Effector memory CD8-positive, alpha-beta T cell (primary cell): ENCODE measurements around the gene FKBP7.

ENCODE experiments used
- ATAC-seq: fragments of 150-1000 bp; cut with Tn5 transposase; replicated peaks from 2 replicates; pipeline ENCODE4 v1.10.0; 2021; ENCODE audit warnings: mild to moderate bottlenecking, moderate library complexity
- DNase-seq, 3 experiments: peaks; one replicate each; pipeline ENCODE4 v3.0.0; 2021
- H3K27ac Mint-ChIP-seq, 2 donors: one replicate each; pipeline ENCODE4 v1.8.0; 2022; ENCODE audit warnings: mild to moderate bottlenecking in 2 of 2, mixed read lengths in 2 of 2, moderate library complexity in 2 of 2
- H3K27me3 Mint-ChIP-seq, 2 donors: one replicate each; pipeline ENCODE4 v1.8.0; 2022; ENCODE audit warnings: mixed read lengths in 2 of 2
- H3K36me3 Mint-ChIP-seq: one replicate; pipeline ENCODE4 v1.8.0; 2022; ENCODE audit warnings: mild to moderate bottlenecking, moderate library complexity, mixed read lengths; ENCODE audit not compliant: insufficient read depth
- H3K4me1 Mint-ChIP-seq, 2 donors: one replicate each; pipeline ENCODE4 v1.8.0; 2022; ENCODE audit warnings: low read depth in 2 of 2, mixed read lengths in 2 of 2
- H3K4me3 Mint-ChIP-seq, 2 donors: one replicate each; pipeline ENCODE4 v1.8.0; 2022; ENCODE audit warnings: mild to moderate bottlenecking in 2 of 2, mixed read lengths in 2 of 2, moderate library complexity in 2 of 2
- H3K9me3 Mint-ChIP-seq, 2 donors: one replicate each; pipeline ENCODE4 v1.8.0; 2022; ENCODE audit warnings: mixed read lengths in 2 of 2

Gene FKBP7

DNA sequence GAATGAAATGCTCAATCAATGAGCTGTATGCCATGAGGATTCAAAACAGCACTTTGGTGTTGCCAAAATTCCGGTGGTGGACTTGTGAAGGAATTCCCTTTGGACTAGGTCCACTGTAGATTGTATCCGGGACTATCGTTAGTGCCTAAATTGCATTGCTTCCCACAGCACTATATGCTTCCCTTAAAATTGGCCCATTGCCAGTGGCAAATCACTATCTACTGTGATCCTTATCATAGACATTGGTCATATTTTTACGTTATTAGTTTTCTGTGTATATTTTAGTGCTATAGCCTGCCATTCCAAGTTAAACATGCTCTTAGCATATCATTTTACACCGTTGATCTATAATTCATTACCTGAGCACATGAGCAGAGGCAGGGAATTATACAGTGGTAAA, 25.5 kb downstream of the FKBP7 start:
- Mint-ChIP-seq H3K9me3 (no peaks in the 10 kb centered on the region), H3K27me3 (no peaks in the 10 kb centered on the region), H3K4me1 (peaks cover 13 to 23% of the 10 kb centered on the region in 2 donors), H3K27ac (no peak overlapping the region), H3K36me3 (peaks cover 21% of the 10 kb centered on the region), H3K4me3 (no peak overlapping the region)
- DNase-seq (no peak), ATAC-seq (no peak)

DNA sequence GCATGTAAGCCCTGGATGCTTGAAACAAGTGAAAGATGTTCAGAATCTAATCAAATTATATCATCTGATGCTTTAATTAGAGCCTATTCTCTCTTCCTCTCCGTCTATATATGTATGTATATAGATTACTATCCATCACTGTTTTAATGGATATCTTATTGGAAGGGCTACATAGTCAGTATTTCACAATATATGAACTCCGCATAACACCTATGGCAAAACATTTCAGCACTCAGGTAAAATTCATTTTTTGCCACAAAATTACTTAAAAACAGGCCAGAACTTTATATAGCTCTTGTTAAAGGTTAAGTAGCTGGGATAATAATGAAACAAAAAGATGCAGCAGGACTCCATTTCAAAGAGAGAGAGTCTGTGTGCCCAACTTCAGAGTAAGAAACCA, 26.1 kb downstream of the FKBP7 start:
- H3K4me3 Mint-ChIP-seq: peak overlapping the region; percentile 87 to 89

DNA sequence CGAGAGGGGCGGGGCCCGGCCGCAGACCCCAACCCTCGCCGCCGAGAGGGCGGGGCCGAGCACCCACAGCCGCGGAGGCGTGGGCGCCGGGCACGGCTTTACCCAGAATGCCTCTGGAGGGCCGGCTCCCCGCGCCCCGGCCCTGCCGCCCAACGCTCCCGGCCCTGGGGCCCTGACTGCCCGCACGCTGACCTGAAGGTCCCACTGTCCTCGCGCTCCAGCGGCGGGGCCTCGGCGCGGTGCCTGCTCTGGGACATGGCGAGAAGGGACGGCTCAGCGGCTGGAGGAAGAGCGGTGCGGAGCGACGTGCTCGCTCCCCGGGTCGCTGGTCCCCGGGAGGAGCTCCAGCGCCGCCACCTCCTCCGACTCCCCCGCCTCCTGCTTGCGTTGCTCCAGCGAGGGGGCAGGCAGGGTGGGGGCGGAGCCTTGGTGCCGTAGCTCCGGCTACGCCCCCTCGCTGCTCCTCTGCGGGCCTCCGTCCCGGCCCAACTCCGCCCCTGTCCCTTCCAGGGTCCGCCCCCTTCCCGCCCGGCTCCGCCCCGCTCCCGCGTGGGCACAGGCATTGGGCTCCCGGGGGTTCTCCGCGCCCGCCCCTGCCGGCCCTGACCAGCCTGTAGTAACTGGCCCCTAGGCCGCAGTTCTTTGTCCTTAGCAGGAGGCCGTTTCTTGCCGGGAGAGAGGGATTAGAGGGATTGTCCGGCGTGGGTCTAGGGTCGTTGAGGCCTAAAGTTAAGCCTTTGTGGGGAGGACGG, 27.4 kb downstream of the FKBP7 start, which contains the start of the genes PJVK and PRKRA:
TSS of gene PJVK (plus strand) at position 605 of the 752 bp plus-strand sequence. CDS start 2,032 bp downstream, outside the sequence.
TSS of gene PRKRA (minus strand) at position 402 of the 752 bp plus-strand sequence. CDS start at position 257, 145 bp downstream.
- H3K27me3 Mint-ChIP-seq: no peaks in the 10 kb centered on the region

More for the DNA sequence above, 26.1 kb downstream of the FKBP7 start:
- H3K9me3 Mint-ChIP-seq: no peaks in the 10 kb centered on the region
- H3K27ac Mint-ChIP-seq: peak overlapping the region in 1 of 2 donors; percentile 91
- peaks cover 23% of the 10 kb centered on the region for H3K36me3 Mint-ChIP-seq
- no peaks in the 10 kb centered on the region for H3K27me3 Mint-ChIP-seq
- no peak for ATAC-seq
- peaks cover 13 to 24% of the 10 kb centered on the region in 2 donors for H3K4me1 Mint-ChIP-seq
- no peak for DNase-seq

DNA sequence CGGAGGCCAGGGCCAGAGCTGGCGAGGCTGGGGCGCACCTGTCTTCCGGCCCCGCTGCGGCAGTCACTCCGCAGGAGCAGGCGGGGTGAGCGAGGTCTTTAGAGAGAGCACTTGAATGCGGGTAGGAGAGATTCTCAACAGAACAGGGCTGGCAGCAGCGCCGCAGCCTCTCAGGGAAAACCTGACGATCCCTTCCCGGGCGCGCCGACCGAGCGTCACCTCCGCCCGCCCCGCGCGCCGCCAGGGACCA, 28.0 kb downstream of the FKBP7 start:
- Mint-ChIP-seq H3K9me3 (no peaks in the 10 kb centered on the region), H3K27ac (peak overlapping the region; percentile 91 to 92), H3K27me3 (no peaks in the 10 kb centered on the region), H3K4me1 (peaks cover 13 to 24% of the 10 kb centered on the region in 2 donors), H3K36me3 (peaks cover 41% of the 10 kb centered on the region), H3K4me3 (peak overlapping the region; percentile 87 to 89)
- ATAC-seq: peak; percentile 58
- peak; percentile 69 to 76 (median 71) for DNase-seq

More for the DNA sequence above, 27.4 kb downstream of the FKBP7 start, which contains the start of the genes PJVK and PRKRA:
- ATAC-seq: peak; percentile 83
- Mint-ChIP-seq H3K36me3 (peaks cover 36% of the 10 kb centered on the region), H3K27ac (peak within 1 kb of the TSS; percentile 91 to 92), H3K4me3 (peak within 1 kb of the TSS; percentile 87 to 89), H3K9me3 (no peaks in the 10 kb centered on the region), H3K4me1 (peaks cover 13 to 24% of the 10 kb centered on the region in 2 donors)
- DNase-seq: peak; percentile 93 to 95 (median 93)

DNA sequence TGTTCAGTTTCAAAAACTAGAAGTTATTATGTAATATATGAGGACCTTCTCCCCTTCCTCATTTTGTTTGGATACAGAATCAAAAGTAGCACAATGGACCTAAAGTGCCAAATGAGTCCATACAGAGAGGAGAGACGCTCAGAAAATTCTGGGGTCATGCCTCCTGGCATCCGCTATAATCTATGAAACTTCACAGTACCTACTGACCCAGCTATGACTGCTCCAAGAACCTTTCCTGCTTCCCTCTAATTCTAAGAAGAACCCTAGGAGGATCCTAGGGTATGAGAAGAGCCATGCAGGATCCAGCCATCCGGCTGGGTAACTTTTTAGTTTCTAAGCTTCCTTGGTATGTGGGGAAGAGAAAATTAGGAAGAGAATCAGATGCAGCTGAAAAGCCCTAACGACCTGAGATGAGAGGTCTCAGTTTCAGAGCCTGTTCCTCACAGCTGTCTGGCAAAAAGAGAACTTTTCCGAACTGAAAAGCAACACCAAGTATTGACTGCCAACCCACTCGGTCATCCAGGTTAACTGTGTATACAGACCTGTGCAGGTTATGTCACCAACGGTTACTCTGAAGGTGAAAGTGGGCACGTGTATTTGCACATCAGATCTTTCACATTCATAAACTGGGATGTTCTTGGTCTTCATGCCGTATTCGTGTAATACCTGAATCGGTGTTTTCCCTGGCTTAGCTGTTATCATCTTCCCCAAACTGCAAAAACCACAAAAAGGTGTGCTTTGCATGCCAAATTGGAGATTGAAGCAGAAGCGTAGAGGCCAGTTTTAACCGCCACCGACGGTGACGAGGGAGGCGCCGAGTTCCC, 28.5 kb downstream of the FKBP7 start:
- DNase-seq: no peak
- H3K27ac Mint-ChIP-seq: peak overlapping the region; percentile 91 to 92

DNA sequence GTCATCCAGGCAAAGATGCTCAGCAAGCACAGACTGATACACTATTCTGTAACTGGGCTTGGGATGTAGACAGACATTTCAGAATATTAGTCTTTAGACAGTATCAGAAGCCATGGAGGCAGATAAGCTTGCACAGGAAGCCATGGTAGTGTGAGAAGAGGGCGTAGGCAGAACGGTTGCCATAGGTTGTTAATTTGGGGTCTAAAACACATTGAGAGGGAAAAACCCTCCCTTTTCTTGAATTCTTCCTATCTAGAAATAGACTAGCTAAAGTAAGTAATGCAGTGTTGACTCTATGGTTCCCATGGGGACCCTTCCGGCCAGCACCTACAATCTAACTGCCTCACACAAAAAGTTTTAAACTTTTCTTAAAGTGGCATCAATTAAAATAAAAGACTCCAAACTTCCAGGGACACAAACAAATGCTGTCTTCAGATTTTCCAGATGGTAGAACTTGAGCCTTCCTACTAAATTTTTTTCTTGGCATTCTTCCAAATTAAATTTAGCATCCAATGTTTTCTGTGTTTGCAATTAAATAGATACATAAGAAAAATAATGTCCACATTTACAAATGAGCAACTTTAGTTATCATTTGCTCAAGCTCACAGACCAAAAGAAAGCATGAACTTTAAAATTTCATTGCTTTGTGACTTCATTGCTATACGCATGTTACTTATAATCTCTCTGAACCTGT, 29.3 kb downstream of the FKBP7 start:
- Mint-ChIP-seq H3K27me3 (no peaks in the 10 kb centered on the region), H3K9me3 (no peaks in the 10 kb centered on the region), H3K4me1 (peaks cover 13 to 24% of the 10 kb centered on the region in 2 donors), H3K4me3 (peak overlapping the region; percentile 87 to 89), H3K27ac (peak overlapping the region; percentile 91 to 92), H3K36me3 (peaks cover 52% of the 10 kb centered on the region)
- ATAC-seq: no peak
- DNase-seq: no peak

More for the DNA sequence above, 28.5 kb downstream of the FKBP7 start:
- H3K9me3 Mint-ChIP-seq: no peaks in the 10 kb centered on the region
- no peak for ATAC-seq
- H3K27me3 Mint-ChIP-seq: no peaks in the 10 kb centered on the region
- H3K4me3 Mint-ChIP-seq: peak overlapping the region; percentile 87 to 89
- peaks cover 13 to 24% of the 10 kb centered on the region in 2 donors for H3K4me1 Mint-ChIP-seq
- H3K36me3 Mint-ChIP-seq: peaks cover 46% of the 10 kb centered on the region

DNA sequence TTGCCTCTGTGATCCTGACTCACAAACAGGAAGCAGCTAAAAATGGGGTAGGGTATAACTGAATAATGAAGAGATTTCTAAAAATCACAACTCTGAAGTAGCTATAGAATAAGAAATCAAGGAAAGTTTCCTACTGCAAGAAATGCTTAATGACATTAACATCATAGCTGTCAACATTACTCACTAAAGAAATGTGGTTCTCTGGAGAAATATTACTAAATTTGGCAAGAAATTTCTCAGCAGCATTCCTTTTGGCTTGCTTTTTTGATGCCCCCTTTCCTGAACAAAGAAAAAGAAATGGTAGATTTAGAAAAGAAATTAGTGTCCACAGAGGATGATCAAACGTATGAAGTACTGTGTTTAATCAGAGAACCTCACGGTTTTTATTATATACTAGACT, 37.0 kb downstream of the FKBP7 start:
- H3K4me1 Mint-ChIP-seq: no peaks in the 10 kb centered on the region
- DNase-seq (no peak), ATAC-seq (no peak)
- H3K27me3 Mint-ChIP-seq: no peaks in the 10 kb centered on the region
- H3K9me3 Mint-ChIP-seq: no peaks in the 10 kb centered on the region
- H3K36me3 Mint-ChIP-seq: peaks cover 61% of the 10 kb centered on the region
- H3K4me3 Mint-ChIP-seq: no peak overlapping the region
- no peak overlapping the region for H3K27ac Mint-ChIP-seq

DNA sequence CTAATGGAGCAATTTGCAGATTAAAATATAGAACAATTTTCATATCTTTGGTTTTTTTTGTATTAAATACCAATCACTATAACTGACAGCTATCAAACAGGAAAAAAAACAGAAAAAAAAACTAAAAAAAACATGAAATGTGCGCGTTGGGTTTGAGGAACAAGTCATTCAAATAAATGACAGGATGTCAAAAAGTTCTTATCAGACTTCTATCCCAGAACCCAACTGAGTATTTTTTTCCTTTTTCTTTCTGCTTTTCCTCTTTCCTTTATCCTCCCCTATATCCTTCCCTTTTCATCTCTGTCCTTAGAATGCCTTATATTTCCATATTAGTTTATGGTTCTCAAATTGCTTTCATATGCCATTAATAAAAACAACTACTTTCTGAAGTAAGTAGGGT, 41.7 kb downstream of the FKBP7 start:
- Mint-ChIP-seq H3K4me3 (no peak overlapping the region), H3K9me3 (no peaks in the 10 kb centered on the region), H3K27me3 (no peaks in the 10 kb centered on the region), H3K4me1 (no peaks in the 10 kb centered on the region), H3K27ac (peak overlapping the region in 1 of 2 donors; percentile 42), H3K36me3 (peaks cover 65% of the 10 kb centered on the region)
- no peak for DNase-seq
- ATAC-seq: no peak

DNA sequence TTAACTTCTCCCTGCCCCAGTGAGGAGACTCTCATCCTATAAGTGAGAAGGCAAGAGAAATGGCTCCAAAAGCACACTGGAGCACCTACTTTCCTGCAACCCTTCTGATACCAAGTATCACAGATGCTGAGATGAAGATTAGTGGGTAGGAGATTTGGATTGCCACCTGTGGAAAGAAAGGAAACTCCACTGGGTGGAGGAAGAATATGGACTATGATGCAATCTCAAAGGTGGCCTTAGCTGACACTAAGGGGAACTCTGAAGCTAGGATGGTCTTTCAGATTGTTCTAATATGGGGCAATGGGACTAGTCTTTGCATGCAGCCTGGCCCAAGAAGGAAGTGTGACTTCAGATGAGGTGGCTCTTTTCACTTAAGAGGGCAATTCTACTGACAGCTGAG, 49.1 kb downstream of the FKBP7 start:
- Mint-ChIP-seq H3K27me3 (no peaks in the 10 kb centered on the region), H3K9me3 (no peaks in the 10 kb centered on the region), H3K27ac (no peak overlapping the region), H3K36me3 (peaks cover 48% of the 10 kb centered on the region), H3K4me3 (no peak overlapping the region), H3K4me1 (no peaks in the 10 kb centered on the region)
- DNase-seq: no peak
- ATAC-seq: no peak

DNA sequence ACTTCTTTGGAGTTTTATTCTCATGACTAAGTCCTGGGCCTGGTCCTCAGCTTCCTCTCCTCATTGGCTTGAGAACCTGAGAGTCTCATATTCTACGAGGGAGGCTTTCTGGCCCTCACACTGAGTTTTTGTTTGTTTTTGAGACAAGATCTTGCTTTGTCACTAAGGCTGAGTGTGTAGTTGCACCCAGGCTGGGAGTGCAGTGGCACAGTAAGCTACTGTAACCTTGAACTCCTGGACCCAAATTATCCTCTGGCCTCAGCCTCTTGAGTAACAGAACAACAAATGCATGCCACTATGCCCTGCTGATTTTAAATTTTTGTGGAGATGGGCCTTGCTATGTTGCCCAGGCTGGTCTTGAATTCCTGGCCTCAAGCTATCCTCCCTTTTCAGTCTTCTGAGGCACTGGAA, 50.0 kb downstream of the FKBP7 start:
- Mint-ChIP-seq H3K27ac (peak overlapping the region in 1 of 2 donors; percentile 11), H3K4me1 (peaks cover 0 to 2% of the 10 kb centered on the region in 2 donors), H3K4me3 (no peak overlapping the region), H3K36me3 (peaks cover 39% of the 10 kb centered on the region), H3K27me3 (no peaks in the 10 kb centered on the region), H3K9me3 (no peaks in the 10 kb centered on the region)
- ATAC-seq: no peak
- no peak for DNase-seq

DNA sequence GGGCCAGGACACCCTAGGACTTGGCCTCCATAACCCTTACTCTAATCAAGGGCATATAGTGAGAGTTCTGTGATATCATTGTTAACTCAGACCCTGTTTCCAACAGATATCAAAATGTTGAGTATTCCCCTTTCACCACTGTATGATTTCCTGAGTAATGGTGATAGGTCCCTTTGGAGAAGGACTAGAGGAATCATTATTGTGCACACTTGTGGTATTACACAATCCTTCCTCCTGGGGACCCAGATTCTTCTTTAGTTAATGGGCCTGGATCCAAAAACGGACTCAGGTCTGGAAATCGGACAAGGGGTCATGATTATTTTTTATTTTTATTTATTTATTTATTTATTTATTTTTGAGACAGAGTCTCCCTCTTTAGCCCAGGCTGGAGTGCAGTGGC, 50.9 kb downstream of the FKBP7 start:
- ATAC-seq: no peak
- no peak overlapping the region for H3K27ac Mint-ChIP-seq
- H3K36me3 Mint-ChIP-seq: peaks cover 31% of the 10 kb centered on the region

DNA sequence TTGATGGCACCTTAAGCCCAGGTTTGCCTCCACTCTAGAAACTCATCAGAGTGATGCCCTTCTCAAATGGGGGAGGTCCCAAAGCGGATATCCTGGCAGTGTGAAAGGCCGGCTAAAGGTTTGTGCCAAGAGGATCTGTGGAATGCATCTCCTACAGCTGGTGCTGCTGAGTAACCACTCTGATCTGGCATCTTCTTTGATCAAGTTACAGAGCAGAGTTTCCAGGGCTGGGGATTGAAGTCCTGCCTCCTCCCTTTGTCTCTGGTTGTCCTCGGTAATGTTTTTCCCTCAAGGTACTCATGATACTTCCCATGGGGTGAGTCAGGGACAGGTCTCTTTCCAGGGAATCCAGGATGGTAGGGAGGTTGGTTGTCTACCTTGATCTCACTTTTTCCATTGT, 52.0 kb downstream of the FKBP7 start:
- no peaks in the 10 kb centered on the region for H3K9me3 Mint-ChIP-seq
- peaks cover 27% of the 10 kb centered on the region for H3K36me3 Mint-ChIP-seq
- DNase-seq (no peak), ATAC-seq (no peak)
- H3K4me1 Mint-ChIP-seq: peaks cover 0 to 2% of the 10 kb centered on the region in 2 donors
- H3K4me3 Mint-ChIP-seq: no peak overlapping the region
- no peaks in the 10 kb centered on the region for H3K27me3 Mint-ChIP-seq
- no peak overlapping the region for H3K27ac Mint-ChIP-seq

More for the DNA sequence above, 50.9 kb downstream of the FKBP7 start:
- Mint-ChIP-seq H3K9me3 (no peaks in the 10 kb centered on the region), H3K4me1 (peaks cover 0 to 2% of the 10 kb centered on the region in 2 donors), H3K4me3 (no peak overlapping the region), H3K27me3 (no peaks in the 10 kb centered on the region)
- no peak for DNase-seq

DNA sequence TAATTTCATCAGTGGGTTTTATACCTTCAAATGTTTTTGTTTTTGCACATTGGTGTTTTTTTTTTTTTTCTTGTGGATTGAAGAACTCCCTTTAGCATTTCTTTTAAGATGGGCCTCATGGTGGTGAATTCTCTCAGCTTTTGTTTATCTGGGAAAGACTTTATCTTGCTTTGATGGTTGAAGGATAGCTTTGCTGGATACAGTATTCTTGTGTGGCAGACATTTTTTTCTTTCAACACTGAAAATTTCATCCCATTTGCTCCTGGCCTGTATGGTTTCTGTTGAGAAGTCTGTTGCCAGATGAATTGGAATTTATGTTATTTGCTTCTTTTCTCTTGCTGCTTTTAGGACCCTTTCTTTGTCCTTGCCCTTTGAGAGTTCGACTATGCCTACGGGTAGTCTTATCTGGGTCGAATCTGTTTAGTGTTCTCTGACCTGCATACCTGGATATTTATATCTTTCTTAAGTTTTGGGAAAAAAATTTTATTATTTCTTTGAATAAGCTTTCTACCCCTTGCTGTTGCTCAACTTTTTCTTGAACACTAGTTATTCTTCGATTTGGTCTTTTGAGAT, 53.1 kb downstream of the FKBP7 start:
- ATAC-seq (no peak), DNase-seq (no peak)
- no peaks in the 10 kb centered on the region for H3K27me3 Mint-ChIP-seq
- H3K9me3 Mint-ChIP-seq: no peaks in the 10 kb centered on the region
- H3K27ac Mint-ChIP-seq: no peak overlapping the region
- no peak overlapping the region for H3K4me3 Mint-ChIP-seq
- H3K36me3 Mint-ChIP-seq: peaks cover 16% of the 10 kb centered on the region
- peaks cover 0 to 2% of the 10 kb centered on the region in 2 donors for H3K4me1 Mint-ChIP-seq
